ENCODE data around the gene DCC.
"Not testable (repeated sequence)": the region's sequence is repeated elsewhere in the genome, so short reads cannot be mapped to it uniquely, and the experiment has no call there.

- TF ChIP-seq CTCF (IDR thresholded peaks at IDR 0.05 in 2 of 3, conservative IDR thresholded peaks at IDR 0.05 in 1 of 3; ENCODE audit: insufficient read depth in 2 of 3, low read depth in 1 of 3, low read length in 3 of 3); FOXA1 (IDR thresholded peaks at IDR 0.05; ENCODE audit: borderline replicate concordance); FOXK1 (CRISPR knock-in tag; IDR thresholded peaks at IDR 0.05; ENCODE audit: borderline replicate concordance); ATF3 (IDR thresholded peaks at IDR 0.05); ATF3 (CRISPR knock-in tag; conservative IDR thresholded peaks at IDR 0.05); NFE2 (IDR thresholded peaks at IDR 0.05; ENCODE audit: low read depth); IRF9 (tag; IDR thresholded peaks at IDR 0.05); ZBTB8A (IDR thresholded peaks at IDR 0.05; ENCODE audit: partially characterized antibody); USF1 (CRISPR knock-in tag; IDR thresholded peaks at IDR 0.05); SREBF2 (CRISPR knock-in tag; IDR thresholded peaks at IDR 0.05); CBFA2T2 (conservative IDR thresholded peaks at IDR 0.05); ZNF253 (CRISPR knock-in tag; conservative IDR thresholded peaks at IDR 0.05); SRF (CRISPR knock-in tag; IDR thresholded peaks at IDR 0.05): not testable (repeated sequence)
Measured at GRCh38 chr18:53468173-53468572, 1128.2 kb downstream of the DCC start.

Data from K562 (cell line).